Stimulated activated CD4-positive, alpha-beta T cell treated with anti-CD3 and anti-CD28 coated beads, Interleukin-4, amount 100 ng/mL, for 4 hours (primary cell): ENCODE data around the gene TMEM87A.
"Not testable (repeated sequence)": the region's sequence is repeated elsewhere in the genome, so short reads cannot be mapped to it uniquely, and the experiment has no call there.

Experiments
- DNase-seq, 2 experiments: peaks; one replicate each; pipeline ENCODE4 v3.0.0-alpha.2; 2020

TMEM87A gene

GRCh38 chr15:42272939-42273899 is at the start of gene TMEM87A, which contains the start of gene GANC:
TSS of gene TMEM87A (minus strand) at chr15:42273433. CDS start at chr15:42273398, 35 bp downstream.
TSS of gene GANC (plus strand) at chr15:42273201. CDS start at chr15:42274482, 1,281 bp downstream.
- peak; percentile 87 to 96 for DNase-seq

GRCh38 chr15:42319206-42319605 is 46.0 kb upstream of the TMEM87A start:
- no peak for DNase-seq

GRCh38 chr15:42316282-42316805 is 43.1 kb upstream of the TMEM87A start:
- DNase-seq: not testable (repeated sequence)

GRCh38 chr15:42315521-42315920 is 42.3 kb upstream of the TMEM87A start:
- no peak for DNase-seq

GRCh38 chr15:42314818-42315217 is 41.6 kb upstream of the TMEM87A start:
- DNase-seq: no peak

GRCh38 chr15:42313463-42313862 is 40.2 kb upstream of the TMEM87A start:
- no peak for DNase-seq

- DNase-seq: no peak
Measured at GRCh38 chr15:42306681-42307080, 33.4 kb upstream of the TMEM87A start.

GRCh38 chr15:42301004-42301403 is 27.8 kb upstream of the TMEM87A start:
- not testable (repeated sequence) for DNase-seq

- DNase-seq: no peak
Measured at GRCh38 chr15:42289166-42289565, 15.9 kb upstream of the TMEM87A start.

- DNase-seq: no peak
Measured at GRCh38 chr15:42287931-42288330, 14.7 kb upstream of the TMEM87A start.

- DNase-seq: no peak
Measured at GRCh38 chr15:42286445-42287029, 13.3 kb upstream of the TMEM87A start.

GRCh38 chr15:42285034-42285433 is 11.8 kb upstream of the TMEM87A start:
- DNase-seq: no peak

- no peak for DNase-seq
Measured at GRCh38 chr15:42284551-42284950, 11.3 kb upstream of the TMEM87A start.

- no peak for DNase-seq
Measured at GRCh38 chr15:42283671-42284070, 10.4 kb upstream of the TMEM87A start.

GRCh38 chr15:42282926-42283325 is 9.7 kb upstream of the TMEM87A start:
- no peak for DNase-seq

GRCh38 chr15:42282344-42282743 is 9.1 kb upstream of the TMEM87A start:
- no peak for DNase-seq

- DNase-seq: no peak
Measured at GRCh38 chr15:42279234-42279723, 6.0 kb upstream of the TMEM87A start.

GRCh38 chr15:42276762-42277161 is 3.5 kb upstream of the TMEM87A start:
- no peak for DNase-seq

- no peak for DNase-seq
Measured at GRCh38 chr15:42275780-42276391, 2.7 kb upstream of the TMEM87A start.

GRCh38 chr15:42274702-42274989 is 1.4 kb upstream of the TMEM87A start:
- DNase-seq: no peak

GRCh38 chr15:42273900-42274701 is 868 bp upstream of the TMEM87A start:
- DNase-seq: peak; percentile 54

- DNase-seq: no peak
Measured at GRCh38 chr15:42270996-42271395, 2.2 kb downstream of the TMEM87A start.
